ENCODE results near the gene RNF144B.

- no peak for TF ChIP-seq CTCF (conservative IDR thresholded peaks at IDR 0.05; ENCODE audit: low read length)
- TF ChIP-seq EZH2phosphoT487 (IDR thresholded peaks at IDR 0.05; ENCODE audit: borderline replicate concordance): no peak
Measured at GRCh38 chr6:18406955-18407749, 20.0 kb downstream of the RNF144B start.

Data from Loucy (cell line).